ENCODE data around the gene EPS8L2. TPM values are rescaled to one million over a fixed set of nuclear protein-coding genes. Genes with fewer than 3 reads are reported as not detected.

The EPS8L2 gene
- total and polyA plus RNA-seq, 2 of the 13 experiments (the other 11 are each of a cell fraction or from before 2014, with no cell fraction given): 89.3 to 416 TPM

GRCh38 chr11:704781-705645 lies 1.0 kb upstream of the EPS8L2 start (continued):
- TF ChIP-seq HNF1A (IDR thresholded peaks at IDR 0.05; ENCODE audit: low read depth): no peak; the same call in 1 of the 2 replicates
- peak; percentile 80; the same call in 1 of the 2 replicates for TF ChIP-seq HNF1A (CRISPR knock-in tag; IDR thresholded peaks at IDR 0.05; ENCODE audit: borderline replicate concordance)
- TF ChIP-seq WIZ (CRISPR knock-in tag; IDR thresholded peaks at IDR 0.05): no peak; the same call in 1 of the 2 replicates
- peak; percentile 64 for TF ChIP-seq ZMYM4 (CRISPR knock-in tag; IDR thresholded peaks at IDR 0.05)
- TF ChIP-seq ONECUT2 (CRISPR knock-in tag; IDR thresholded peaks at IDR 0.05): no peak
- TF ChIP-seq ZNF609 (CRISPR knock-in tag; IDR thresholded peaks at IDR 0.05; ENCODE audit: borderline replicate concordance): peak; percentile 92
- TF ChIP-seq ZNF503 (CRISPR knock-in tag; IDR thresholded peaks at IDR 0.05): peak; percentile 90; the same call in 1 of the 2 replicates
- no peak for TF ChIP-seq MTF2 (CRISPR knock-in tag; IDR thresholded peaks at IDR 0.05; ENCODE audit: borderline replicate concordance)
- TF ChIP-seq ZNF446 (CRISPR knock-in tag; IDR thresholded peaks at IDR 0.05): peak; percentile 50; the same call in 1 of the 2 replicates
- TF ChIP-seq ZNF878 (CRISPR knock-in tag; IDR thresholded peaks at IDR 0.05): 0 out of 2 replicates have a peak, but pooled peaks have one; percentile 44
- TF ChIP-seq ZNF773 (CRISPR knock-in tag; IDR thresholded peaks at IDR 0.05; ENCODE audit: borderline replicate concordance): peak; percentile 60; the same call in 1 of the 2 replicates
- peak; percentile 80; the same call in 1 of the 2 replicates for TF ChIP-seq KAT7 (CRISPR knock-in tag; IDR thresholded peaks at IDR 0.05; ENCODE audit: borderline replicate concordance)
- TF ChIP-seq IKZF5 (CRISPR knock-in tag; IDR thresholded peaks at IDR 0.05): peak; percentile 95
- no peak; the same call in 1 of the 2 replicates for TF ChIP-seq CENPBD1 (CRISPR knock-in tag; IDR thresholded peaks at IDR 0.05; ENCODE audit: borderline replicate concordance, low read depth)

All from HepG2 (cell line).